ENCODE measurements around the gene CFAP126. TPM values are rescaled to one million over a fixed set of nuclear protein-coding genes. Genes with fewer than 3 reads are reported as not detected.
A peak's percentile ranks its signal among the peaks of the same experiment; 100 is the strongest.

The CFAP126 gene
- total RNA-seq, 1 experiment from 2014 or later, result 1.5 TPM

DNA sequence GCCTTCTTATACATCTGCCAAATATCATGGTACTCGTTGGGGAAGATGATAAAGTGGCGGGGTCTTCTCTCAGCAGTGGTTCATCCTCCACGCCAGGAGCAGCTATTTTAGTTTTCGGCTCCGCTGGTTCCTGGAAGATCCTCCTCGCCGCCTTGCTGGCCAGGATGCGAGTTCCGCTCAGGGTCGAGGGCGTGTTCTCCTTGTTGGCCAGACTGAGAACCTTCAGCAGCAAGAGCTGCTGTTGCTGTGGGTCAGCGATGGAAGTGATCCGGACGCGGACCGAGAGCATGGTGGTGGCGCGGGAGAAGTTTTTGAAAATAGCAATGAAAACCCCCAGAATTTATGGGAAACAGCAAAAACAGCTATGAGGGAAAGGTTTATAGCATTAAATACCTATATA lies 11.4 kb upstream of the CFAP126 start:
- H3F3A ChIP-seq (ENCODE audit: insufficient read depth, low read depth), result peaks cover 15% of the 10 kb centered on the region; the same call in 1 of the 2 replicates
- TF ChIP-seq CTCF (conservative IDR thresholded peaks at IDR 0.05), result no peak
- no peak for TF ChIP-seq EZH2 (IDR thresholded peaks at IDR 0.05; ENCODE audit: low read depth)
- no peak overlapping the region for H3K27ac ChIP-seq
- H4K20me1 ChIP-seq (ENCODE audit: insufficient read depth), result no peaks in the 10 kb centered on the region
- no peak overlapping the region for H2AFZ ChIP-seq
- no TSS peak for BruUV-seq (replicated peaks)
- no peak for DNase-seq
- H3K9me2 ChIP-seq (ENCODE audit: insufficient read depth), result no peaks in the 10 kb centered on the region
- no peaks in the 10 kb centered on the region for H3K9me3 ChIP-seq (ENCODE audit: insufficient read depth, low read depth)
- H3K4me3 ChIP-seq, result no peak overlapping the region
- intact Hi-C loops (cut with micrococcal nuclease; ENCODE audit: unreplicated experiment), result no loop called here
- H3K4me1 ChIP-seq (replicated peaks; ENCODE audit: insufficient read depth), result peaks cover 19% of the 10 kb centered on the region
- ChIA-PET CTCF (interaction anchor here (0.7 kb wide), 2 partner anchors 11 to 179 kb away, joined by 3 to 6 read pairs; no protein-coding TSS in a partner anchor), POLR2A (ENCODE audit: unreplicated experiment) (no interaction called here)
- H3K4me2 ChIP-seq, result no peak overlapping the region
- H3K27me3 ChIP-seq (ENCODE audit: insufficient read depth, low read depth), result no peaks in the 10 kb centered on the region
- no peaks in the 10 kb centered on the region for H3K36me3 ChIP-seq (ENCODE audit: low read depth)
- H3K79me2 ChIP-seq (ENCODE audit: low read depth), result no peaks in the 10 kb centered on the region

DNA sequence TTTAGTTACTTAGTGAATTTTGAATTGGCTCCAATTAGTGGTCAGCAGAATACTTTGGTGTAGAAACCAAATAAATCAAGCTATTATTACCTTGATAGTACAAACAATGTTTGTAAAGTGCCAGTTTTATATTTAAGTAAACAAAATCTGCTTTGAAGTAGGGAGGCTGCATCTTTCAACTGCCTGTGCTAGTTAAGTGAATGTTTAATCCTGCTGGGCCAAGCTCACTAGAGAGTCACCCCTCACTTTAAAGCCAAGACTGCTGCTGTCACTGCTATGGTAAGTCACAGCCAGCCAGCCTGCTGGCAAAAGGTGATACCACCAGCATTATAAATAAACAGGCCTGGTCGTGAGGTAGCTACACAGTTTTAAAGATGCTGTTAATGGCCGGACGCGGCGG lies 10.3 kb upstream of the CFAP126 start:
- POLR2A ChIA-PET (ENCODE audit: unreplicated experiment), result no interaction called here
- peaks cover 16% of the 10 kb centered on the region; the same call in 1 of the 2 replicates for H3F3A ChIP-seq (ENCODE audit: insufficient read depth, low read depth)
- no peak overlapping the region for H3K27ac ChIP-seq
- no peak for DNase-seq
- H4K20me1 ChIP-seq (ENCODE audit: insufficient read depth), result no peaks in the 10 kb centered on the region
- no peak overlapping the region for H3K4me3 ChIP-seq
- no peaks in the 10 kb centered on the region for H3K36me3 ChIP-seq (ENCODE audit: low read depth)
- TF ChIP-seq CTCF (conservative IDR thresholded peaks at IDR 0.05) (no peak), EZH2 (IDR thresholded peaks at IDR 0.05; ENCODE audit: low read depth) (no peak)
- no TSS peak for BruUV-seq (replicated peaks)
- no peak overlapping the region for H3K4me2 ChIP-seq
- CTCF ChIA-PET, result no interaction called here
- no peaks in the 10 kb centered on the region for H3K79me2 ChIP-seq (ENCODE audit: low read depth)
- H3K9me3 ChIP-seq (ENCODE audit: insufficient read depth, low read depth), result no peaks in the 10 kb centered on the region
- intact Hi-C loops (cut with micrococcal nuclease; ENCODE audit: unreplicated experiment), result no loop called here
- no peaks in the 10 kb centered on the region for H3K9me2 ChIP-seq (ENCODE audit: insufficient read depth)
- H3K27me3 ChIP-seq (ENCODE audit: insufficient read depth, low read depth), result no peaks in the 10 kb centered on the region
- H2AFZ ChIP-seq, result no peak overlapping the region
- H3K4me1 ChIP-seq (replicated peaks; ENCODE audit: insufficient read depth), result peaks cover 12% of the 10 kb centered on the region

- DNase-seq, result no peak
- POLR2A ChIA-PET (ENCODE audit: unreplicated experiment), result no interaction called here
- H4K20me1 ChIP-seq (ENCODE audit: insufficient read depth), result no peaks in the 10 kb centered on the region
- H3K9me2 ChIP-seq (ENCODE audit: insufficient read depth), result no peaks in the 10 kb centered on the region
- no peaks in the 10 kb centered on the region for H3K4me1 ChIP-seq (replicated peaks; ENCODE audit: insufficient read depth)
- no peaks in the 10 kb centered on the region for H3K9me3 ChIP-seq (ENCODE audit: insufficient read depth, low read depth)
- H3K79me2 ChIP-seq (ENCODE audit: low read depth), result no peaks in the 10 kb centered on the region
- H3K4me3 ChIP-seq, result no peak overlapping the region
- no peak for TF ChIP-seq EZH2 (IDR thresholded peaks at IDR 0.05; ENCODE audit: low read depth)
- TF ChIP-seq CTCF (conservative IDR thresholded peaks at IDR 0.05), result peak; percentile 40; the same call in 1 of the 2 replicates
- H3K36me3 ChIP-seq (ENCODE audit: low read depth), result no peaks in the 10 kb centered on the region
- BruUV-seq (replicated peaks), result no TSS peak
- no peak overlapping the region for H3K27ac ChIP-seq
- CTCF ChIA-PET, result interaction anchor here (0.6 to 1.0 kb wide), 3 partner anchors 149 to 383 kb away, joined by 3 to 5 read pairs (median 3); partner anchors contain the start of genes NDUFS2 and TOMM40L
- H3F3A ChIP-seq (ENCODE audit: insufficient read depth, low read depth), result 0 out of 2 replicates have a peak, but pooled peaks cover 6% of the 10 kb centered on the region
- H2AFZ ChIP-seq, result no peak overlapping the region
- intact Hi-C loops (cut with micrococcal nuclease; ENCODE audit: unreplicated experiment), result no loop called here
- no peak overlapping the region for H3K4me2 ChIP-seq
- no peaks in the 10 kb centered on the region for H3K27me3 ChIP-seq (ENCODE audit: insufficient read depth, low read depth)
Observed at GRCh38 chr1:161374373-161374772, 6.7 kb upstream of the CFAP126 start.

Data from PC-9 (cell line).